Measurements from ENCODE around the gene TBCA. TPM values are rescaled to one million over a fixed set of nuclear protein-coding genes. Genes with fewer than 3 reads are reported as not detected.

Gene TBCA
- total RNA-seq, 1 experiment from 2014 or later: 317 TPM

DNA sequence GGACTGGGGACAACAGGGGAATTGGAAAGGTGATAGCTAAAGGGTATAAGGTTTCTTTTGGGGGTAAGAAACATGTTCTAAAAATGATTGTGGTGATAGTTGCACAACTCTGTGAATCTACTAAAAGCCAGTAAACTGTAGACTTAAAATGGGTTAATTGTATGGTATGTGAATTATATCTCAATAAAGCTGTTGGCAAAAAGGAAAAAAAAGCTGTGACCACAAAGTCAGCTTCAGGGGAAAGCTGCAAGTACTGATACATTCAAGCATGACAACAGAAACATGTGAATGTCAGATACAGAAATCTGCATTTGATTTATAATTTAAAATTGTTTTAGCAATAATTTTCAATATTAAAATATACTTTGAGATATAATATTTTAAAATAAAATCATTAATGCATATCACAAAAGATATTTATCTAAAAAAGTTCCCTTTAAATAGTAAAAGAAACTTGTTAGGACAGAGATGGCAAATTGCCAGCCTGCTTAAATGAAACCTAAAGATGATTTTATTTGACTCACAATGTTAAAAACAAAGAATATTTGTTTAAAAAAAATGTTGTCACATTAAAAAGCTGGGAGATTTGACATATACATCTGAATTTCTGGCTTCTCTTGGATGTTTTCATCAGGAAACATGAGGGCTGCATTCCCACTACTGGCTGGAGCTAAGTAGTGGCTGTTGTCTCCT, 66.0 kb downstream of the TBCA start:
- ChIA-PET POLR2A (no interaction called here), CTCF (no interaction called here), RAD21 (ENCODE audit: low non-redundant PET in 1 of 2, low total read pairs in 2 of 2, uncharacterized antibody in 2 of 2, unreplicated experiment in 2 of 2) (interaction anchor here in 1 of 2 experiments (0.6 kb wide), 1 partner anchor 140 kb away, joined by 3 read pairs; no protein-coding TSS in a partner anchor)
- no peaks in the 10 kb centered on the region for H3K9me2 ChIP-seq (ENCODE audit: insufficient read depth)
- intact Hi-C loops (cut with micrococcal nuclease): no loop called here
- H3K27me3 ChIP-seq (ENCODE audit: insufficient read depth, low read length): no peaks in the 10 kb centered on the region
- ATAC-seq (no peak), DNase-seq (ENCODE audit: low read depth, low spot score) (no peak)
- TF ChIP-seq ELF1 (IDR thresholded peaks at IDR 0.05; ENCODE audit: borderline replicate concordance, low read depth): no peak
- no peak for TF ChIP-seq EZH2phosphoT487 (IDR thresholded peaks at IDR 0.05; ENCODE audit: borderline replicate concordance)
- no peak for TF ChIP-seq POLR2A (IDR thresholded peaks at IDR 0.05; ENCODE audit: borderline replicate concordance, extremely low read depth, insufficient read depth, insufficient read length)
- no peak for TF ChIP-seq SRF (IDR thresholded peaks at IDR 0.05; ENCODE audit: low read depth)
- TF ChIP-seq EGR1 (IDR thresholded peaks at IDR 0.05; ENCODE audit: low read depth): no peak
- no peak for TF ChIP-seq RAD21 (IDR thresholded peaks at IDR 0.05; ENCODE audit: low read depth)
- TF ChIP-seq POLR2AphosphoS5 (IDR thresholded peaks at IDR 0.05; ENCODE audit: low read depth, low read length): no peak
- no peak for TF ChIP-seq ZFX (IDR thresholded peaks at IDR 0.05)
- H3K9ac ChIP-seq (ENCODE audit: low read length): no peak overlapping the region
- H3K4me2 ChIP-seq (ENCODE audit: low read length): no peak overlapping the region
- H3K4me3 ChIP-seq (replicated peaks in 1 of 2; ENCODE audit: low read depth in 1 of 2, low read length in 2 of 2): no peak overlapping the region
- H4K20me1 ChIP-seq (ENCODE audit: insufficient read depth): 0 out of 2 replicates have a peak, but pooled peaks cover 13% of the 10 kb centered on the region
- no peaks in the 10 kb centered on the region for H3K9me3 ChIP-seq (ENCODE audit: control insufficient read depth in 1 of 2, insufficient read depth in 1 of 2, low read depth in 1 of 2, low read length in 2 of 2)
- H2AFZ ChIP-seq (ENCODE audit: low read depth, low read length, poor library complexity, severe bottlenecking): no peak overlapping the region
- BruUV-seq (replicated peaks): no TSS peak
- H3K36me3 ChIP-seq (ENCODE audit: control insufficient read depth in 1 of 2, insufficient read depth in 2 of 2, low read length in 2 of 2): peaks cover 15% of the 10 kb centered on the region in 2 experiments; a peak in 3 of 4 replicates
- H3K79me2 ChIP-seq (ENCODE audit: insufficient read depth, low read length): peaks cover 76% of the 10 kb centered on the region
- H3K27ac ChIP-seq (ENCODE audit: low read depth, low read length): no peak overlapping the region
- no peaks in the 10 kb centered on the region for H3K4me1 ChIP-seq (ENCODE audit: control insufficient read depth in 1 of 2, insufficient read depth in 2 of 2, low read length in 2 of 2)

- Histone ChIP-seq H3K9me2 (ENCODE audit: insufficient read depth) (no peaks in the 10 kb centered on the region), H3K9me3 (ENCODE audit: control insufficient read depth in 1 of 2, insufficient read depth in 1 of 2, low read depth in 1 of 2, low read length in 2 of 2) (no peaks in the 10 kb centered on the region), H3K27ac (ENCODE audit: low read depth, low read length) (no peak overlapping the region), H3K4me2 (ENCODE audit: low read length) (no peak overlapping the region), H3K4me1 (ENCODE audit: control insufficient read depth in 1 of 2, insufficient read depth in 2 of 2, low read length in 2 of 2) (no peaks in the 10 kb centered on the region), H3K27me3 (ENCODE audit: insufficient read depth, low read length) (no peaks in the 10 kb centered on the region), H3K79me2 (ENCODE audit: insufficient read depth, low read length) (peaks cover 74% of the 10 kb centered on the region), H3K4me3 (replicated peaks in 1 of 2; ENCODE audit: low read depth in 1 of 2, low read length in 2 of 2) (no peak overlapping the region), H4K20me1 (ENCODE audit: insufficient read depth) (0 out of 2 replicates have a peak, but pooled peaks cover 13% of the 10 kb centered on the region), H2AFZ (ENCODE audit: low read depth, low read length, poor library complexity, severe bottlenecking) (no peak overlapping the region), H3K36me3 (ENCODE audit: control insufficient read depth in 1 of 2, insufficient read depth in 2 of 2, low read length in 2 of 2) (peaks cover 22 to 23% of the 10 kb centered on the region in 2 experiments), H3K9ac (ENCODE audit: low read length) (no peak overlapping the region)
- ATAC-seq (no peak), DNase-seq (ENCODE audit: low read depth, low spot score) (no peak)
- no peak for TF ChIP-seq ZNF274 (IDR thresholded peaks at IDR 0.05; ENCODE audit: low read depth, low read length)
- TF ChIP-seq, protein P1, sequence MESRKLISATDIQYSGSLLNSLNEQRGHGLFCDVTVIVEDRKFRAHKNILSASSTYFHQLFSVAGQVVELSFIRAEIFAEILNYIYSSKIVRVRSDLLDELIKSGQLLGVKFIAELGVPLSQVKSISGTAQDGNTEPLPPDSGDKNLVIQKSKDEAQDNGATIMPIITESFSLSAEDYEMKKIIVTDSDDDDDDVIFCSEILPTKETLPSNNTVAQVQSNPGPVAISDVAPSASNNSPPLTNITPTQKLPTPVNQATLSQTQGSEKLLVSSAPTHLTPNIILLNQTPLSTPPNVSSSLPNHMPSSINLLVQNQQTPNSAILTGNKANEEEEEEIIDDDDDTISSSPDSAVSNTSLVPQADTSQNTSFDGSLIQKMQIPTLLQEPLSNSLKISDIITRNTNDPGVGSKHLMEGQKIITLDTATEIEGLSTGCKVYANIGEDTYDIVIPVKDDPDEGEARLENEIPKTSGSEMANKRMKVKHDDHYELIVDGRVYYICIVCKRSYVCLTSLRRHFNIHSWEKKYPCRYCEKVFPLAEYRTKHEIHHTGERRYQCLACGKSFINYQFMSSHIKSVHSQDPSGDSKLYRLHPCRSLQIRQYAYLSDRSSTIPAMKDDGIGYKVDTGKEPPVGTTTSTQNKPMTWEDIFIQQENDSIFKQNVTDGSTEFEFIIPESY (IDR thresholded peaks at IDR 0.05; ENCODE audit: extremely low read depth, insufficient replicate concordance, low read length): no peak
- no peak for TF ChIP-seq CEBPB (IDR thresholded peaks at IDR 0.05; ENCODE audit: low read depth)
- TF ChIP-seq YY1 (IDR thresholded peaks at IDR 0.05; ENCODE audit: extremely low read depth, insufficient replicate concordance, low read depth, low read length): no peak
- TF ChIP-seq REST (IDR thresholded peaks at IDR 0.05; ENCODE audit: low read depth): no peak
- ChIA-PET POLR2A (no interaction called here), CTCF (no interaction called here), RAD21 (ENCODE audit: low non-redundant PET in 1 of 2, low total read pairs in 2 of 2, uncharacterized antibody in 2 of 2, unreplicated experiment in 2 of 2) (interaction anchor here in 1 of 2 experiments (0.6 kb wide), 1 partner anchor 141 kb away, joined by 3 read pairs; no protein-coding TSS in a partner anchor)
- no TSS peak for BruUV-seq (replicated peaks)
- intact Hi-C loops (cut with micrococcal nuclease): no loop called here
These were observed 66.8 kb downstream of the TBCA start for GRCh38 chr5:77709340-77709739.

All from HCT116 (cell line).